ENCODE measurements around the gene BICD1.

- TF ChIP-seq POLR2A (IDR thresholded peaks at IDR 0.05; ENCODE audit: low read length) (no peak), GATA1 (IDR thresholded peaks at IDR 0.05; ENCODE audit: low read depth, low read length) (no peak)
Measured at GRCh38 chr12:32235251-32235650, 128.6 kb downstream of the BICD1 start.

All from erythroblast (primary cell).